Measurements from ENCODE around the gene ST6GALNAC5.

Gene ST6GALNAC5

DNA sequence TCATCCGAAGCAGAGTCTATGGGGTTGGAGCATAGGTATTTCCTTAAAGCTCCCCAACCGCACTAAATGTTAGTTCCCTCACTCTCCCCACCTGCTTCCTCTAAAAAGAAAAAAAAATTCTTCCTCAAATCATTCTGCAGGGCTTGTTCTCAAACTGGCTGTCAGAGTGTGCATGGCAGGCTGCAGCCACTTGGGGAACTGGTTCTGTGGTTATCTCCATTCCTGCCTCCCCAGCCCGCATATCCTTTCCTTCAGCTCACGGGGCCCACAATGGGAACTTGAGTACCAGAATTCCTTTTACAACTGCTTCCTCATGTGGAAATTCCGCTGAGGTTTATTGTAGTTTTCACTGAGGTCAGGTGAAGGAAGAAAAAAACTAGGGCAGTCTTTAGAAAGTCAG is 192.7 kb downstream of the ST6GALNAC5 start:
- TF ChIP-seq POLR2AphosphoS5 (IDR thresholded peaks at IDR 0.05; ENCODE audit: low read depth, low read length) (no peak), FOXP2 (optimal IDR thresholded peaks at IDR 0.05; ENCODE audit: borderline replicate concordance, extremely low read depth, extremely low read length, insufficient read depth) (no peak), SIN3A (IDR thresholded peaks at IDR 0.05; ENCODE audit: borderline replicate concordance, insufficient read depth, low read length) (no peak), TAF1 (IDR thresholded peaks at IDR 0.05; ENCODE audit: borderline replicate concordance, insufficient read depth, low read length) (no peak)
- TF ChIP-seq, protein P1, sequence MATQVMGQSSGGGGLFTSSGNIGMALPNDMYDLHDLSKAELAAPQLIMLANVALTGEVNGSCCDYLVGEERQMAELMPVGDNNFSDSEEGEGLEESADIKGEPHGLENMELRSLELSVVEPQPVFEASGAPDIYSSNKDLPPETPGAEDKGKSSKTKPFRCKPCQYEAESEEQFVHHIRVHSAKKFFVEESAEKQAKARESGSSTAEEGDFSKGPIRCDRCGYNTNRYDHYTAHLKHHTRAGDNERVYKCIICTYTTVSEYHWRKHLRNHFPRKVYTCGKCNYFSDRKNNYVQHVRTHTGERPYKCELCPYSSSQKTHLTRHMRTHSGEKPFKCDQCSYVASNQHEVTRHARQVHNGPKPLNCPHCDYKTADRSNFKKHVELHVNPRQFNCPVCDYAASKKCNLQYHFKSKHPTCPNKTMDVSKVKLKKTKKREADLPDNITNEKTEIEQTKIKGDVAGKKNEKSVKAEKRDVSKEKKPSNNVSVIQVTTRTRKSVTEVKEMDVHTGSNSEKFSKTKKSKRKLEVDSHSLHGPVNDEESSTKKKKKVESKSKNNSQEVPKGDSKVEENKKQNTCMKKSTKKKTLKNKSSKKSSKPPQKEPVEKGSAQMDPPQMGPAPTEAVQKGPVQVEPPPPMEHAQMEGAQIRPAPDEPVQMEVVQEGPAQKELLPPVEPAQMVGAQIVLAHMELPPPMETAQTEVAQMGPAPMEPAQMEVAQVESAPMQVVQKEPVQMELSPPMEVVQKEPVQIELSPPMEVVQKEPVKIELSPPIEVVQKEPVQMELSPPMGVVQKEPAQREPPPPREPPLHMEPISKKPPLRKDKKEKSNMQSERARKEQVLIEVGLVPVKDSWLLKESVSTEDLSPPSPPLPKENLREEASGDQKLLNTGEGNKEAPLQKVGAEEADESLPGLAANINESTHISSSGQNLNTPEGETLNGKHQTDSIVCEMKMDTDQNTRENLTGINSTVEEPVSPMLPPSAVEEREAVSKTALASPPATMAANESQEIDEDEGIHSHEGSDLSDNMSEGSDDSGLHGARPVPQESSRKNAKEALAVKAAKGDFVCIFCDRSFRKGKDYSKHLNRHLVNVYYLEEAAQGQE (IDR thresholded peaks at IDR 0.05; ENCODE audit: insufficient read depth in 1 of 2, low read depth in 2 of 2, low read length in 2 of 2) = no peak

GRCh38 chr1:77061162-77061561 is 193.9 kb downstream of the ST6GALNAC5 start:
- TF ChIP-seq FOXP2 (optimal IDR thresholded peaks at IDR 0.05; ENCODE audit: borderline replicate concordance, extremely low read depth, extremely low read length, insufficient read depth) (no peak), SIN3A (IDR thresholded peaks at IDR 0.05; ENCODE audit: borderline replicate concordance, insufficient read depth, low read length) (no peak), TAF1 (IDR thresholded peaks at IDR 0.05; ENCODE audit: borderline replicate concordance, insufficient read depth, low read length) (no peak), POLR2AphosphoS5 (IDR thresholded peaks at IDR 0.05; ENCODE audit: low read depth, low read length) (no peak)
- TF ChIP-seq, protein P1 (IDR thresholded peaks at IDR 0.05; ENCODE audit: insufficient read depth in 1 of 2, low read depth in 2 of 2, low read length in 2 of 2) = no peak

DNA sequence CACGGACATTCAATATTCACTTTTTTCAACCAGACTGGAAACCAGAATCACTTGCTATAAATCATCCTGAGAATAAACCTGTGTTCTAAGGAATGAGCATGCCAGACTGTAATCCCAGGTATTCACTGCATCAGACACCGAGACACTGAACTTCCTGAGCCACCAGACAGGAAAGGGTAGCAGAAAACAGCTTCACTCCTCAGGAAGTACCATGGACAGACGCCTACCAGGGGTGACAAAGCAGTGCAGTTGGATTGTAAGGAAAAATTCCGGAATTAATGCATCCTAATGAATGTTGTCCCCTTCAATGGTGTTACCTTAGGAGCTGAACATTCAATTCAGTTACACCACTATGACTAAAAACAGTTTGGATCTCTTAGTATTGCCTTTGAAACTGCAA is 195.8 kb downstream of the ST6GALNAC5 start:
- no peak for TF ChIP-seq POLR2AphosphoS5 (IDR thresholded peaks at IDR 0.05; ENCODE audit: low read depth, low read length)
- TF ChIP-seq SIN3A (IDR thresholded peaks at IDR 0.05; ENCODE audit: borderline replicate concordance, insufficient read depth, low read length) = no peak
- TF ChIP-seq TAF1 (IDR thresholded peaks at IDR 0.05; ENCODE audit: borderline replicate concordance, insufficient read depth, low read length) = no peak
- TF ChIP-seq, protein P1 (IDR thresholded peaks at IDR 0.05; ENCODE audit: insufficient read depth in 1 of 2, low read depth in 2 of 2, low read length in 2 of 2) = peak; percentile 84 to 96
- TF ChIP-seq FOXP2 (optimal IDR thresholded peaks at IDR 0.05; ENCODE audit: borderline replicate concordance, extremely low read depth, extremely low read length, insufficient read depth) = no peak

DNA sequence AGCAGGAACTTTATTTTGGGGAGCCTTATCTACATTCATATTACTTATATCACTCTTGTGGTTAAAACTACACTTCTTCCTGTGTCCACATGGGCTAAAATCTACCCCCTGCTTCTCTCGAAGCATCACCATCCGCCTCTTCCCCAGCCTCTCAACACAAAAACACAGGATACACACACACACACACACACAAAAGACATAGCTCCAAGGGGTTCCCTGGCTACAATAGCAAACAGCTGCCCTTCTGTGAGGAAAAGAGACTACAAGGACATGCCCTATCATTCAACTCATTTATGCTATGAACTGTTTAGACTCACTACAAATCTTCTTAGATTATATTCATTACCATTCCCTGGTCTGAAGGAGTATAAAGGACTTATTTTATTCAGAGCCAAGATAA is 197.0 kb downstream of the ST6GALNAC5 start:
- TF ChIP-seq POLR2AphosphoS5 (IDR thresholded peaks at IDR 0.05; ENCODE audit: low read depth, low read length) (no peak), SIN3A (IDR thresholded peaks at IDR 0.05; ENCODE audit: borderline replicate concordance, insufficient read depth, low read length) (no peak), TAF1 (IDR thresholded peaks at IDR 0.05; ENCODE audit: borderline replicate concordance, insufficient read depth, low read length) (no peak), FOXP2 (optimal IDR thresholded peaks at IDR 0.05; ENCODE audit: borderline replicate concordance, extremely low read depth, extremely low read length, insufficient read depth) (no peak)
- TF ChIP-seq, protein P1 (IDR thresholded peaks at IDR 0.05; ENCODE audit: insufficient read depth in 1 of 2, low read depth in 2 of 2, low read length in 2 of 2) = no peak
